Measurements from ENCODE around the gene CITED4. TPM values are rescaled to one million over a fixed set of nuclear protein-coding genes. Genes with fewer than 3 reads are reported as not detected.

Gene CITED4
- total and polyA plus RNA-seq, 2 donors (not counting 1 experiment from before 2014, with no cell fraction given) = 0.20 to 1.7 TPM

- Histone ChIP-seq H3K4me2 (ENCODE audit: extremely low read depth, insufficient read depth, low read length) (no peak overlapping the region), H3K4me3 (replicated peaks in 1 of 4; ENCODE audit: control extremely low read depth in 1 of 4, insufficient read depth in 1 of 4, low read depth in 3 of 4, low read length in 4 of 4) (no peak overlapping the region), H3K36me3 (ENCODE audit: control insufficient read depth, insufficient read depth, low read length) (no peaks in the 10 kb centered on the region), H2AFZ (ENCODE audit: low read length) (no peak overlapping the region), H3K27ac (ENCODE audit: insufficient read depth, low read length) (no peak overlapping the region), H3K79me2 (ENCODE audit: control insufficient read depth, insufficient read depth, low read length) (no peaks in the 10 kb centered on the region), H3K9ac (ENCODE audit: insufficient read depth, low read length) (no peak overlapping the region), H3K27me3 (ENCODE audit: control insufficient read depth, insufficient read depth, low read length) (no peaks in the 10 kb centered on the region), H4K20me1 (ENCODE audit: control insufficient read depth, extremely low read depth, insufficient read depth, low read length) (no peaks in the 10 kb centered on the region), H3K4me1 (ENCODE audit: control insufficient read depth, extremely low read depth, insufficient read depth, low read length) (peaks cover 8% of the 10 kb centered on the region), H3K9me3 (ENCODE audit: control insufficient read depth, insufficient read depth, low read depth, low read length) (no peaks in the 10 kb centered on the region)
- DNase-seq (ENCODE audit: low read depth in 2 of 2) = no peak
- TF ChIP-seq CTCF (conservative IDR thresholded peaks at IDR 0.05 in 1 of 2, IDR thresholded peaks at IDR 0.05 in 1 of 2; ENCODE audit: low read depth in 1 of 2, low read length in 2 of 2) (no peak), EZH2 (IDR thresholded peaks at IDR 0.05; ENCODE audit: low read length, missing control alignments) (no peak)
Measured at GRCh38 chr1:40872276-40872675, 10.1 kb upstream of the CITED4 start.

- Histone ChIP-seq H3K4me1 (ENCODE audit: control insufficient read depth, extremely low read depth, insufficient read depth, low read length) (peaks cover 7% of the 10 kb centered on the region), H3K36me3 (ENCODE audit: control insufficient read depth, insufficient read depth, low read length) (no peaks in the 10 kb centered on the region), H2AFZ (ENCODE audit: low read length) (no peak overlapping the region), H3K9ac (ENCODE audit: insufficient read depth, low read length) (no peak overlapping the region), H4K20me1 (ENCODE audit: control insufficient read depth, extremely low read depth, insufficient read depth, low read length) (no peaks in the 10 kb centered on the region), H3K27ac (ENCODE audit: insufficient read depth, low read length) (no peak overlapping the region), H3K9me3 (ENCODE audit: control insufficient read depth, insufficient read depth, low read depth, low read length) (no peaks in the 10 kb centered on the region), H3K79me2 (ENCODE audit: control insufficient read depth, insufficient read depth, low read length) (no peaks in the 10 kb centered on the region), H3K4me2 (ENCODE audit: extremely low read depth, insufficient read depth, low read length) (no peak overlapping the region), H3K4me3 (replicated peaks in 1 of 4; ENCODE audit: control extremely low read depth in 1 of 4, insufficient read depth in 1 of 4, low read depth in 3 of 4, low read length in 4 of 4) (no peak overlapping the region), H3K27me3 (ENCODE audit: control insufficient read depth, insufficient read depth, low read length) (no peaks in the 10 kb centered on the region)
- peak in 1 of 2 donors; percentile 64 for DNase-seq (ENCODE audit: low read depth in 2 of 2)
- no peak for TF ChIP-seq EZH2 (IDR thresholded peaks at IDR 0.05; ENCODE audit: low read length, missing control alignments)
- no peak for TF ChIP-seq CTCF (conservative IDR thresholded peaks at IDR 0.05 in 1 of 2, IDR thresholded peaks at IDR 0.05 in 1 of 2; ENCODE audit: low read depth in 1 of 2, low read length in 2 of 2)
Measured at GRCh38 chr1:40870135-40870728, 8.1 kb upstream of the CITED4 start.

- peak; percentile 59 to 83 for DNase-seq (ENCODE audit: low read depth in 2 of 2)
- H3K36me3 ChIP-seq (ENCODE audit: control insufficient read depth, insufficient read depth, low read length) = no peaks in the 10 kb centered on the region
Measured at GRCh38 chr1:40868051-40868723, 6.0 kb upstream of the CITED4 start.

More at GRCh38 chr1:40868051-40868723, 6.0 kb upstream of the CITED4 start:
- no peaks in the 10 kb centered on the region for H3K79me2 ChIP-seq (ENCODE audit: control insufficient read depth, insufficient read depth, low read length)
- H3K4me3 ChIP-seq (replicated peaks in 1 of 4; ENCODE audit: control extremely low read depth in 1 of 4, insufficient read depth in 1 of 4, low read depth in 3 of 4, low read length in 4 of 4) = no peak overlapping the region
- peaks cover 3% of the 10 kb centered on the region for H3K4me1 ChIP-seq (ENCODE audit: control insufficient read depth, extremely low read depth, insufficient read depth, low read length)
- no peaks in the 10 kb centered on the region for H4K20me1 ChIP-seq (ENCODE audit: control insufficient read depth, extremely low read depth, insufficient read depth, low read length)
- no peaks in the 10 kb centered on the region for H3K27me3 ChIP-seq (ENCODE audit: control insufficient read depth, insufficient read depth, low read length)
- H3K27ac ChIP-seq (ENCODE audit: insufficient read depth, low read length) = no peak overlapping the region
- TF ChIP-seq EZH2 (IDR thresholded peaks at IDR 0.05; ENCODE audit: low read length, missing control alignments) (no peak), CTCF (conservative IDR thresholded peaks at IDR 0.05 in 1 of 2, IDR thresholded peaks at IDR 0.05 in 1 of 2; ENCODE audit: low read depth in 1 of 2, low read length in 2 of 2) (no peak)
- no peak overlapping the region for H2AFZ ChIP-seq (ENCODE audit: low read length)
- H3K9ac ChIP-seq (ENCODE audit: insufficient read depth, low read length) = no peak overlapping the region
- no peak overlapping the region for H3K4me2 ChIP-seq (ENCODE audit: extremely low read depth, insufficient read depth, low read length)
- H3K9me3 ChIP-seq (ENCODE audit: control insufficient read depth, insufficient read depth, low read depth, low read length) = no peaks in the 10 kb centered on the region

All from fibroblast of lung (primary cell).